Esophagus muscularis mucosa (tissue), 3 donors: ENCODE results near the gene CLCF1.

ENCODE experiments used
- CTCF ChIP-seq, 3 experiments: fragments of 200-600 bp in 2 of 3; fragments of 450-650 bp in 1 of 3; sonication (generic) in 2 of 3; IDR thresholded peaks; one replicate each; pipeline ENCODE4 v1.5.1; 2017 to 2019; ENCODE audit warnings: antibody characterized with exemption in 3 of 3, mild to moderate bottlenecking in 2 of 3, moderate library complexity in 1 of 3
- POLR2AphosphoS5 ChIP-seq, 2 donors: sonication (generic); formaldehyde crosslinking; IDR thresholded peaks; one replicate each; pipeline ENCODE4 v1.6.1; 2017; ENCODE audit warnings: antibody characterized with exemption in 2 of 2

GRCh38 chr11:67356864-67357561 lies 16.4 kb downstream of the CLCF1 start:
- TF ChIP-seq CTCF (IDR thresholded peaks at IDR 0.05) (peak; percentile 89 to 97 (median 91)), POLR2AphosphoS5 (IDR thresholded peaks at IDR 0.05) (peak; percentile 47 to 52)
